ENCODE measurements around the gene ATP6V1F. TPM values are rescaled to one million over a fixed set of nuclear protein-coding genes. Genes with fewer than 3 reads are reported as not detected.

The ATP6V1F gene, protein sequence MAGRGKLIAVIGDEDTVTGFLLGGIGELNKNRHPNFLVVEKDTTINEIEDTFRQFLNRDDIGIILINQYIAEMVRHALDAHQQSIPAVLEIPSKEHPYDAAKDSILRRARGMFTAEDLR
- total RNA-seq (2021), result 115 and 117 TPM in 2 replicates
- long read RNA-seq, transcript ATP6V1F-201 (2 exons, 704 nt), result major isoform, 21 of 22 reads
- long read RNA-seq, partial matches to known transcripts, result 0 of 22 reads
- long read RNA-seq, other reads (novel, unspliced or antisense), result 0 of 22 reads

DNA sequence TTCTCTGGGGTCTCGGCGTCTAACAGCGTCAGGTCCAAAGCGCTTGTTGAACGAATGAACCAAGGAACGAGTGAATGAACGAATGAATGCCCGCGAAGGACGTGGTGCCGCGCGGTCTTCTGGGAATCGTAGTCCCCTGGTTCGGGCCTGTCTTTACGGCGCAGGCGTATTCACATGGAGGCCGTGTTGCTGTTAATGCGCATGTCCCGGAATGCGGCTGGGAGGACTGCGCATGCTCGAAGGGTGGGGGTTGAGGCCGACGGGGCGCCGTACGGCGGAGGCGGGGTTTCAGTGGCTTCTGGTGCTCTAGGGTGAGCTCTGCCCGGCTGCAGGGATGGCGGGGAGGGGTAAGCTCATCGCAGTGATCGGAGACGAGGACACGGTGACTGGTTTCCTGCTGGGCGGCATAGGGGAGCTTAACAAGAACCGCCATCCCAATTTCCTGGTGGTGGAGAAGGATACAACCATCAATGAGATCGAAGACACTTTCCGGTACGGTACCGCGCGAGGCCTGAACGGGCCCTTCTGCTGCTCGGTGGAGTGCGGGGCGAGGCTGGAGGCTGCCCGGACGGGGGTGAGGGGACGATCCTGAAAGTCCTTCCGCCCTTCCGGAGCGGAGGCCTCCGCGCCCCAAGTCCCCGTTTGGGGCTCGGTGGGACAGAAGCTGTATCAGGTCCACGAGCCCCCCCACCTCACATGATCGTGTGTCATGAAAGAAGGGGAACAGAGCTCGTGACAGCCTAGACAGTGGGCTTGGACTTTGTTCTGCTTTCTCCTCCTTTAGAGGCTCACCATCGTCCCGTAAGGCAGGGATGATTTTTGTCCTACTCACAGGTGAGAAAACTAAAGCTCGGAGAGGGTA, at the start of gene ATP6V1F:
Gene ATP6V1F, plus strand, starts transcription at position 286 of the 862 bp plus-strand sequence. Its CDS starts 49 bp downstream, at position 335.
- Mint-ChIP-seq H3K4me1 (peaks cover 28 to 39% of the 10 kb centered on the region in 2 experiments), H3K27me3 (ENCODE audit: low read depth) (peaks cover 15% of the 10 kb centered on the region), H3K36me3 (ENCODE audit: insufficient read depth in 1 of 3, low read depth in 3 of 3) (peaks cover 11 to 17% (median 15%) of the 10 kb centered on the region in 3 experiments), H3K4me3 (peak within 1 kb of the TSS; percentile 97 to 98), H3K27ac (peak within 1 kb of the TSS; percentile 85 to 98 (median 89); a peak in 6 of 7 replicates), H3K9me3 (no peaks in the 10 kb centered on the region; a peak in 1 of 5 replicates)
- Histone ChIP-seq H2BK5ac (ENCODE audit: insufficient read length, low read length) (no peak within 1 kb of the TSS), H3K18ac (ENCODE audit: insufficient read length, low read depth, low read length) (no peak within 1 kb of the TSS), H3K9me3 (ENCODE audit: control insufficient read depth, low read depth, low read length) (no peaks in the 10 kb centered on the region), H2BK20ac (ENCODE audit: low read depth, low read length, poor library complexity, severe bottlenecking) (no peak within 1 kb of the TSS), H2BK120ac (ENCODE audit: low read depth, low read length, poor library complexity, severe bottlenecking) (no peak within 1 kb of the TSS), H2AK5ac (ENCODE audit: insufficient read length, low read length) (no peak within 1 kb of the TSS), H4K5ac (ENCODE audit: insufficient read length, low read depth, low read length) (no peak within 1 kb of the TSS), H2AFZ (ENCODE audit: low read length) (peak within 1 kb of the TSS; percentile 3), H3K9ac (ENCODE audit: extremely low read depth, insufficient read length, low read length) (peak within 1 kb of the TSS; percentile 56), H4K91ac (ENCODE audit: insufficient read length, low read depth, low read length) (no peak within 1 kb of the TSS), H3K14ac (ENCODE audit: insufficient read depth, low read length) (no peak within 1 kb of the TSS), H2BK12ac (ENCODE audit: insufficient read length, low read depth, low read length) (no peak within 1 kb of the TSS), H3K27ac (ENCODE audit: insufficient read length, low read depth, low read length) (no peak within 1 kb of the TSS), H4K8ac (replicated peaks; ENCODE audit: insufficient read length, low read depth, low read length) (no peak within 1 kb of the TSS), H3K27me3 (ENCODE audit: insufficient read depth, low read length) (no peaks in the 10 kb centered on the region; the same call in 1 of the 2 replicates), H2BK15ac (ENCODE audit: low read depth, low read length) (no peak within 1 kb of the TSS), H3K23ac (ENCODE audit: insufficient read length, low read depth, low read length) (no peak within 1 kb of the TSS), H3K4me1 (ENCODE audit: insufficient read depth, low read length) (0 out of 2 replicates have a peak, but pooled peaks cover 3% of the 10 kb centered on the region), H4K20me1 (ENCODE audit: control insufficient read depth, insufficient read depth, insufficient read length) (no peaks in the 10 kb centered on the region), H3K4ac (ENCODE audit: low read depth, low read length) (no peak within 1 kb of the TSS), H3K56ac (ENCODE audit: insufficient read length, low read depth, low read length) (no peak within 1 kb of the TSS), H3T11ph (ENCODE audit: low read length) (no peak within 1 kb of the TSS), H3K79me1 (ENCODE audit: insufficient read depth, low read depth, low read length, poor library complexity, severe bottlenecking) (no peaks in the 10 kb centered on the region), H3K23me2 (ENCODE audit: insufficient read length, low read depth, low read length, poor library complexity, severe bottlenecking) (peaks cover 8% of the 10 kb centered on the region), H3K4me2 (ENCODE audit: insufficient read depth, insufficient read length, low read length) (peak within 1 kb of the TSS; percentile 96), H3K79me2 (ENCODE audit: insufficient read depth, low read length) (no peaks in the 10 kb centered on the region; the same call in 1 of the 2 replicates)
- TF ChIP-seq, protein P1, sequence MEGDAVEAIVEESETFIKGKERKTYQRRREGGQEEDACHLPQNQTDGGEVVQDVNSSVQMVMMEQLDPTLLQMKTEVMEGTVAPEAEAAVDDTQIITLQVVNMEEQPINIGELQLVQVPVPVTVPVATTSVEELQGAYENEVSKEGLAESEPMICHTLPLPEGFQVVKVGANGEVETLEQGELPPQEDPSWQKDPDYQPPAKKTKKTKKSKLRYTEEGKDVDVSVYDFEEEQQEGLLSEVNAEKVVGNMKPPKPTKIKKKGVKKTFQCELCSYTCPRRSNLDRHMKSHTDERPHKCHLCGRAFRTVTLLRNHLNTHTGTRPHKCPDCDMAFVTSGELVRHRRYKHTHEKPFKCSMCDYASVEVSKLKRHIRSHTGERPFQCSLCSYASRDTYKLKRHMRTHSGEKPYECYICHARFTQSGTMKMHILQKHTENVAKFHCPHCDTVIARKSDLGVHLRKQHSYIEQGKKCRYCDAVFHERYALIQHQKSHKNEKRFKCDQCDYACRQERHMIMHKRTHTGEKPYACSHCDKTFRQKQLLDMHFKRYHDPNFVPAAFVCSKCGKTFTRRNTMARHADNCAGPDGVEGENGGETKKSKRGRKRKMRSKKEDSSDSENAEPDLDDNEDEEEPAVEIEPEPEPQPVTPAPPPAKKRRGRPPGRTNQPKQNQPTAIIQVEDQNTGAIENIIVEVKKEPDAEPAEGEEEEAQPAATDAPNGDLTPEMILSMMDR (conservative IDR thresholded peaks at IDR 0.05), result no peak
- WGBS (ENCODE audit: extremely low coverage, insufficient read length, low lambda C conversion rate), result no CpG with 5 or more reads among the region's 65 CpGs
- peak; percentile 98 for DNase-seq

All from H9 (cell line).